HG03457 (cell line): Measurements from ENCODE around the gene KCNE1.

Experiments used
- ATAC-seq: cut with Tn5 transposase; IDR thresholded peaks from one replicate; pipeline ENCODE4 v1.9.1; 2021; ENCODE audit warnings: moderate number of reproducible peaks; ENCODE audit not compliant: unreplicated experiment

The KCNE1 gene

DNA sequence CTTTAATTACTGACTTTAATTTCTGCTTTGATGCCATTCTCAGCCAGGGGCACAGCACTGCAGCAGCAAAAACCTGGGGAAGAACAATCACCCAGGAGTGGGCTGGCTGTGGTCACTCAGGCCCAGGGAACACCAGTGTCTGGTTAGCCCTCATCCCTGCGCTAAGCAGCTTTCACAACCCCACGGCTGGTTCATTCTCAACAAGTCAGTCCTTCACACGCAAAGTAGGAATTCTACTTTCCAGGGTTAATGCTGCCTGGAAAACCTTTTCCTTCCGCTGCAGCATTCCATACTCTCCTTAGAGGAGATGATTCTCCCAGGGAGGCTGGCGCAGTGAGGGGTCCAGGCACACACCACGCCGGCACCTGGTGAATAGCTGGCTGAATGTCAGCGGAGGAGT is 24.3 kb upstream of the KCNE1 start:
- ATAC-seq, result no peak

DNA sequence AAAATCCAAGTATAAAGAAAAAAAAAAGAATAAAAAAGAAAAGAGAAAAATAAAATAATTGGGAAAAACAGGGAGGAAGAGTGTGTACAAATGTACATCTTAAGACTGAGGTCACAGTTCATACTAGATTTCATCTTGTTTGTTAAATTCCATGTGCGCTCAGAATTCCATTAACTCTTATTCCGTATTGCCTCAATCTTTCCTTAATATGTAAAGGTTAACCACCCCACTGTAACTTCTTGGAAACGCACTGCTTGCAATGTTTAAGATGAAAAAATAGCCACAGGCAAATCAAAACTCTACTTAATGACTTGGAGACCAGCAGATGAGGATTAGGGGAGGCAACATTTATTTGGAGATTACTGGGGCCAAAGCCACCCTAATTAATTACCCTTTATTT is 23.9 kb upstream of the KCNE1 start:
- no peak for ATAC-seq

DNA sequence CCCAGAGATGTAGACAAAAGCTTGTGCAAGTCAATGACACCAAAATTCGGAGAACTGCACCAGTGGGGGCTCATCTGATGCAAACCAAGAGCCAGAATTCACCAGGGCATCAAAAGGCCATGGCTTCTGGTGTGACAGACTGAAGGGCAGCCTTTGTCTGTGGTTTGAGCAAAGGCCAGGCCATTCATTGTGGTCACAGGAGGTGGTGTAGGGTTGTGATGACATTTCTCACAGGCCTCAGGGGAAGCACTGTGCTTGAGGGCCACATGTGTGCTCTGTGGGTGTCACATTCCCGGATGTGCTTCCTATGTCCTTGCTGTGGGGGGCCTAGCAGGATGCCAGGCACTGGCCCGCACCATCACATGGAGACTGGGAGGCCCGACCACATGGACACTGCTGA is 22.5 kb upstream of the KCNE1 start:
- ATAC-seq, result no peak

DNA sequence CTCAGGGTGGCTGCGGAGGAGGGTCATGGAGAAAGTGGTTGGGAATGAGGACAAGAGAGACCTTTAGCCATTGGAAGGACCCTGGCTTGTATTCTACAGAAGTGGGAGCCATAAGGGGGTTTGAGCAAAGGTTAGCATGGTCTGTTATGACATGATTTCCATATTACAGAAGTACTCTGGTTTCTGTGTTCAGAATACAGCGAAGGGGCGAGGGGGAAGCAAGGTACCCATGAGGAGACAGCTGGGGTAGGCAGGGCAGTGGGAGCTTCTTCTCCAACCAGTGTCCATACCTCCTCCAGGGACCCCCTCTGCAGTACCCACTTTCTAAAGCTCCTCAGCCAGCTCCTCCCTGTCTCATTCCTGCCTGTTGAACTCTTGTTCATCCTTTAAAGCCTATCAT is 21.9 kb upstream of the KCNE1 start:
- no peak for ATAC-seq

DNA sequence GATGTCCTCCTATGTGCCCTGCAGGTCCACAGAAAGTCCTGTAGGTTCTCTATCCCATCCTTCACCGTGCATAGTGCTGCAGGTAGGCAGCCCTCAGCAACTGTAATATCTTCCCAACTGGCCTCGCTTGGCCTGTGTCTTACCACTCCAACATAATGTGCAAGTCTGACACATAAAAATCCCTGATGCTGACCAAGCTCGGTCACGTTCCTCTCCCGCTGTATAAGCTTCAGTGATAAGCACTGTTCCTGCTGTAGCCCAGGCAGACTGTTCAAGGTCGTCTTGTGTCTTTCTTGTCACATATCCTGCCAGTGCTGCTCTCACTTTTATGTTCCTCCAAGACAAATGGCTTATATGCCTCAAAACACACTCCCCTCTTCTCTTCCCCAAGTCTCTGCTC is 19.4 kb upstream of the KCNE1 start:
- no peak for ATAC-seq

DNA sequence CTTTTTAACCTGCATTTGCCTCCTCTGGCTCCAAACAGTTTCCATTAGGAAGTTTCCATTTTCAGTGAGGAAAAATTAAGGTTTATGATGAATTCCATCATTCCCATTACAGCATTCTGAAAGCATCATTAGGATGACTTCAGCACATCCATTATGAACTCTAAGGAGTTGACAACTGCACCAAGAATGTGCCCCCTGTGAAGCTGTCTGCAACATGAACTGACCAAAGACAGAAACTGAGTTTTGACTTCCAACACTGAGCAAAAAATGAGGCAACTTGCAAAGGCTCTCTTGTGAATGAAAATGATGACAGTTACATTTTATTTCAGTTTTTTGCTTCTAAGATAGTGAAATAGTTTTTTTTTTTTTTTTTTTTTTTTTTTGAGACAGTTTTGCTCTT is 18.3 kb upstream of the KCNE1 start:
- ATAC-seq, result no peak

DNA sequence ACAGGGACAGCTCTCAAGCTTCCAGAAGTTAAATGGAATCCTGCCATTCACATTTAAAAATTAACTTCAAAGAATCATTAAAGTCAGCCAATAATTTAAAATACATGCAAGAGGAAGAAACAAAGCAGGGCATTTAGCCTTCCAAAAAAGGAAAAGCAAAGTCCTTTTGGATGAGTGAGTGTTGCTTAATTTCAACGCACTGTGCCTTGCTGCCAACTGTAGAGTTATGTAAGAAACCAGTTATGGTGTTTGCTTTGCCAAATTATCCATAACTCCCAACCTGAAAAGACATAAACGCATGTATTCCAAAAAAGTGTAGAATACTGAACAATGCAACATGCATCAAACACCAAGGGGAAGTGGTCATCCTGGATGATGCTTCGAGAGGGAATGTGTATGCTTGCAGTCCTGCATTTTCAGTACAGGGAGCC is 16.1 kb upstream of the KCNE1 start:
- ATAC-seq, result no peak

DNA sequence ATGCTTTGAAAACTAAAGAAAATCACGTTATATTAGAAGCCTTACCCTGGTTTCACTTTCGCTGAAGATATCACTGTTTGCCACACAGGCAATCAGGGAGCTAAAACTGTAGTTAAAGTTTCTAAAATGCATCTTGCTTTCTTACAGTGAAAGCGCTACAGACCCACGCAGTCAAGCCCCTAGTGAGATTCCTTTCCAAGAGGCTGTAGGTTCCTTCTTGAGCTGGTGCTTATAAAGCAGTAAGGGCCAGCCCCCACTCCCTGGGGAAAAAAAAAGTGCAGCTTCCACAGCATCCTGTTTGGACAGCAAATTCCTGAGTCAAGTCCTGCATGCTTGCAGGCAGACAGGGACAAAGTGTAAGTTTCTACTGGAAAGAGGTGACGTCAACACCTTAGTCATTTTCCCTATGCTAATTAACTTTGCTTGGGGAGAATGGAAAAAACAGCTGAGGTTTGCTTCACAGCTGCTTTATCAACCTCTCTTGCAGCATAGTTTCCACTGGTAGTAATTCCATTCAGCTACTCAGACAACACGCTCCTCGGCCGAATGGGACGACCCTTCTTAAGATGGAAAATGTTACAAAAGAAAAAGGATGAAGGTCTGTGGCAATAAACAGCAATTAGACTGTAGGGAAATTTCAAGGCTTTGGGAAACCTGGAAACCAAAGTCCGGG is 14.7 kb upstream of the KCNE1 start:
- no peak for ATAC-seq

DNA sequence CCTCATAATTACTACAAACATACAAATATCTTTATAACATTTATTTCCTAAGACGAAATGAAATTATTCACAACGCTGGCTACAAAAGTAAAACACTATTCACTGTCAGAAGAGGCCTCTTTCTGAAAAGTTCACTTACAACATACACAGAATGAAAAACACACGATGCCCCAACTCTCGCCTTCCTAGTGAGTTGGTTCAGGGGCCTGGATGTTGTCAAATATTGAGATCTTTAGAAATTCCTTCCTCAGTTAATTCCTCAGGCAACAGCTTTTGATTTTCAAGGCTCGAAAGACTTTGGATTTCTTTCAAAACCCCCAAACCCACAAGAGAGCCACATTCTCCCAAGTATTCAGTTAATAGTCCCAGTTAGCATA is 14.2 kb upstream of the KCNE1 start:
- no peak for ATAC-seq

DNA sequence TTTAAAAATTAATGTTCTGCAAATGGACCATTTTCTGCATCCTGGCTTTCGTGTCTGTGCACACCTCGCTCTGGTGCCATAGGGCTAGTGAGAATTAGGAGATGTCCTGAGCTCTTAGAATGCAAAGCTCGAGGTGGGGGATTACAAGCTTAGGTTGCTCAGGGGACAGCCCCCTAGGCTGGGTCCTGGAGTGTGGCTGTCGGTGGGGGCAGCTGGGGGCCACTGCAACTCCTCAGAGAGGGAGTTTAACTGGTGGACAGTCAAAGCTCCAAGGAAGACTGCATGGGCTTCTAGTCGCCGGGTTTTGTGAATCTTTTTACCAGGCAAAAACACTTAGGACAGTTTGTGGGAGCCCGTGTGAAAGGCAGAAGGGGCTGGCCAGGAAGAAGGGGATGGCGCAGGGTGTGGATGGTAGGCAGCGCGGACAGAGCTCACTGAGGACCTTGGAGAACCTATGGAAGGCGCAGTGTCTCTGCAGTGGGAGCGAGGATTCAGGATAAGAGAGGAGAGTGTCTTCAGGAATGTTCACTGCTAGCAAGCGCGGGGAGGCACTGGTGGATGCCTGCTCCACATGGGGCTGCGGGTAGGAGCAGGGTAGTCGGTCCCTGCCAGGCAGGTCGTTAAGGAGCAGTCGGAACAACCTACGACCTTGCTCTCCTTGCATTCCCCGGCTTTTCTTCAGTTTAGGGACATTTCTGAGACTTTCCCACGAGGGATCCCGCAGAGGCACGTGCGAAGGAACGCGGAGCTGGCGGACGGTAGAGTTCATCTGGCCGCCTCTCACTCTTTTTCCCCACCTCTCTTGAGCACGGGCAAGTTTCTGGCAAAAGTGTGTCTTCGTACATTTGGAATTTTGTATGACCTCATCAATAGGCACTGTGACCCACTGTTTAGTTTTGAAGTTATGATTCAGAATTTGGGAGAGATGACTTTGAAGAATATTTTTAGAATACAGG is 12.9 kb upstream of the KCNE1 start:
- ATAC-seq, result no peak

DNA sequence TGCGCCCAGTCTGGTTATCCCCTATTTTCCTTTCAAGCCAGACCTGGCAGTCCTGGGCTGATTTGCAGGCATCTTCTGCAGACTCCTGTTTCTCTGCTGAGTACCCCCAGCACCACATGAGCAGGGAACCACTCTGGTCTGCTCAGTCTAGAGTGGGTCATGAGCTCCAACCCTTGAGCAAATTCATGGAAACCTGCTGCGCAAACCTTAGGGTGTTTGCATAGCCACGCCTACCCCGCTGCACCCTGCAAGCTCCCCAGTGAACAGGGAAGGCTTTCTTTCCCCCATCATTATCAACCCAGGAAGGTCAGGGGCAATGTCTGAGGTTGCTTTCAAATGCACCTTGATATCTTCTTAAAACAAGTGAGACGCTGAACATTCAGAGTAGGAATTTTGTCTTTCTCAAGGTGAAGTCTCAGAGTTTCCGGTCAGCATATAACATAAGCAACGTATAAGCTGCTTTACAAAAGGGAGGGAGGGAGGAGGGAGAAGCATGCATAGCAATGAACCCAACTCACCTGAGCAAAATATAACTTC is 11.1 kb upstream of the KCNE1 start:
- ATAC-seq, result no peak

DNA sequence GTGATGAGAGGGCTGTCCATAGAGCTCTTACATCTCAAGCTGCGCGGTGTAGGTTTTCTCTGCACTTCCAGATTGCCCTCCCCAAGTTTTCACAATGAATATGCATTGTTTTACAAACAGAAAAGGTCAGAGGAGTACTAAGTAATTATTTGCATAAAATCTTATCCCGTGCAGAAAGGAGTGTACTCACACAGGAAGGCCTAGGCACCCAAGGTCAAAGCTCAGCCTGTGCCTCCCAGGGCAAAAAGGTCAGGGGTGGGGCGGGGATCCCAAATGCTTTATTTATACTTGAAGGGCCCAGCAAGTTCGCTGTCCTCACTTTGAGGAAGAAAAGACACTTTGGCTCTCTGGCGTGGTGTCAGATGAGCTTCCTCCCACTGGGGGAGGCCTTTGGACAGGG is 10.3 kb upstream of the KCNE1 start:
- no peak for ATAC-seq

DNA sequence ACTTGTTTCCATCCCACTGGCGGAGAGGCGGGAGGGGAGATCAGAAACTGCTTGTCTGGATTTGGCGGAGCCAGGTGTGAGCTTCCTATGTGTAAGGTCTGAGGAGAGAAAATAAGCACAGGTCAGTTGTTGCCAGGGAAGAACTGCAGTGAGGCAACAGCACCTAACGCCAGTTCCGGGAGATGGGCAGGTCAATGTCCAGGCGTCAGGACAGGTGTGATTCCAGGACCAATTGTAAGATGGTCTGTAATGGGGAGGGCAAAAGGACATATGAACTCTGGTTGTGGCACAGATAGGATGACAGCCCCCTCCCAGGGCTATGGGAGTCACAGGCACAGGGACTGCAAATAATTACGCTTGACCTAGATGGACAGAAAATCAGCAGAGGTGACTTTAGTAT is 9.6 kb upstream of the KCNE1 start:
- ATAC-seq, result no peak

DNA sequence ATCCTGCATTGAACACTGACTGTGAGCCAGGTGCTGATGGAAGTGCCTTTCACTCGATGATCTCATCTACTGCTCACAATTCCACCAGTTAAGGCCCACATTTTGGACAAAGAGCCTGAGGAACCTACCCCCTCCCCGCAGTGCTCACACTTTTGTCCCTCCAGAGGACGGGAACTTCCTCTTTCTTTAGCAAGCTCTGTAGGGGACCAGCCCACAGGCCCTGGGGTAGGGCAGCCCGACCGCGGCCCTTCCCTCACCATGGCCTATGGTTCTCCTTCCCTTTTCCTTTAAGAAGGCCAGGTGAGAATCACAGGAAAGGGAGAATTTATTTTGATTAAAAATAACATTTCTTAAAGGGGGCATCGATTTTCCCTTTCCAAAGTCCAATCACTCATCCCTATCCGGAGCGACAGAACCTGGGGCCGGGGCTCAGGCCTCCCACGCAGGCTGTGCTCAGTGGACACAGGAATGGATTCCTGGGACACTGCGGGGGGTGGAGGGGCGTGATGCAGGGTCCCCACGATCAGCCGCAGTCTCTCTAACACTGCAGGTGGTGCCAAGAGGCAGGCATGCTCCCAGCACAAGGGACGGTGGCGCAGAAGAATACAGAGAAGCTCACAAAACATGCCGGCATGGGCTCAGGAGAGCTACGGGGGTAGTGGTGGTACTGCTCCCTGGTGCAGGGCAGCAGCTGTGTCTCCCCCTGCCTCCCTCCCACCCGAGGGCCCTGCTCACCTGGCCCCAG is 8.9 kb upstream of the KCNE1 start:
- ATAC-seq, result no peak

DNA sequence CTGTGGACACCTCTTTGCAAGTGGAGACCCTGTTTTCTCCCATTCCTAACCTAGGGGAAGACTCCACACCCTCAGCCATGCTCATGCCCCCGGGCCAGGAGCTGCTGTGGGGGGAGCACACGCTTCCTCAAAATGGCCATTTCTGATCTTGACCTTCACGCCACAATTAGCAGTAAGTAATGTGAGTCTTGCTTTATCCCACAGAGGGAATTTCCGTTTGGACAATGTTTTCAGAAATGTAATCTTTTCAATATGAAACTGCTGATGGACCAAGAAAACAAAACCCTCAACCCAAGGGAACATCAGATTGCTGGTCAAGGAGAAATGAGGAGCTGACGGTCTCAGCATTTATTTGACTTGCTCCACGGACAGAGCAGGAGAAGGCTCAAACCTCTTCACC is 8.3 kb upstream of the KCNE1 start:
- no peak for ATAC-seq

DNA sequence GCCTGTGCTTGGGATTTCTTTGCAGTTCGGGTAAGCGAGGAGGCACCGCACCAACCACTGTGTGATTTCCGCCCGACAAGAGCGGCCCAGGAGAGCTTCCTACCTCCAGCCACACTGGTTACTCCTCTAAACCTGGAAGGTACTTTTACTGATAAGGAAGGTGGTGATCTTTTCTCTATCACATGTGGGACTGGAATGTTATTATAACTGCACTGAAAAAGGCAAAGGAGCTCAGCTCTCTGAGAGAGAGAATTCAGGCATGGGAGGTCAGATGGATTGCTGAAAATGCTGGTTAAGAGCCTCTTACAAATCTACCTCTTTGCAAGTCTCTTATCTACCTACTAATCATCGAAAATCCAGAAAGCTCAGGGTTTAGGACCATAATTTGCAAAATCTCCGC is 7.7 kb upstream of the KCNE1 start:
- ATAC-seq, result no peak

DNA sequence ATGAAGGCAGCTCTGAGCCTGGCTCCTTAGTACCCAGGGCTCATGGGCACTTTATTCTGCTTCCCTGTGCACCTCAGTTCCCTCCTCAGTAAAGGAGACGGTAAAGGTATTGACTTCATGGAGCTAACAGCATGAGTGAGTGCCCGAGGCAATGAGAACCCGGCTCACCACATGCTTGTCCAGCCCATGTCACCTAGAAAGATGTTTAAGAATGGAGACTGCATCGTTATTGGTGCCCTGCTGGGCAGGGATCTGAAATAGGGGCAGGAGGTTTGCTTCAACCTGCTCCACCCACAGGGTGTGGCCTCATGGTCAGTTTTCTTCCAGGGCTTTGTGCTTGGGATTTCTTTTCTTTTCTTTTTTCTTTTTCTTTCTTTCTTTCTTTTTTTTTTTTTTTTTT is 7.0 kb upstream of the KCNE1 start:
- ATAC-seq, result no peak

DNA sequence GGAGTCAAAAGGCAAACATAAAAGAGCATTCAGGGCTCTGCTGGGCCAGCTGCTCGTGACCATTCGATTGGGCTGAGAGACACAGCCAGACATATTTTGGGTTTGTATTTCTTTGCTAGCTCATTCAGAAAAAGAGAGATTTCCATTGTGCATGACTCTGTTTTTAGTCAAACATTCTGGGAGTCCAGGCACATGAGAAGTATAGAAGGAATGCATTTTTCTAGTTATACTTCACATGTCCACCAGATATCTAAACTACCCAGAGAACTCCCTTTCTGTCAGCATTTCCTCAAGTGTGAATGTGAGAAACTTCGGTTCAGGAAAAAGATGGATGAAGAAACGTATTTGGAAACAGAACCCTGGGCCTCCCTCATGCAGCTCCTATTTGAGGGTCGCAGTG is 6.3 kb upstream of the KCNE1 start:
- no peak for ATAC-seq

DNA sequence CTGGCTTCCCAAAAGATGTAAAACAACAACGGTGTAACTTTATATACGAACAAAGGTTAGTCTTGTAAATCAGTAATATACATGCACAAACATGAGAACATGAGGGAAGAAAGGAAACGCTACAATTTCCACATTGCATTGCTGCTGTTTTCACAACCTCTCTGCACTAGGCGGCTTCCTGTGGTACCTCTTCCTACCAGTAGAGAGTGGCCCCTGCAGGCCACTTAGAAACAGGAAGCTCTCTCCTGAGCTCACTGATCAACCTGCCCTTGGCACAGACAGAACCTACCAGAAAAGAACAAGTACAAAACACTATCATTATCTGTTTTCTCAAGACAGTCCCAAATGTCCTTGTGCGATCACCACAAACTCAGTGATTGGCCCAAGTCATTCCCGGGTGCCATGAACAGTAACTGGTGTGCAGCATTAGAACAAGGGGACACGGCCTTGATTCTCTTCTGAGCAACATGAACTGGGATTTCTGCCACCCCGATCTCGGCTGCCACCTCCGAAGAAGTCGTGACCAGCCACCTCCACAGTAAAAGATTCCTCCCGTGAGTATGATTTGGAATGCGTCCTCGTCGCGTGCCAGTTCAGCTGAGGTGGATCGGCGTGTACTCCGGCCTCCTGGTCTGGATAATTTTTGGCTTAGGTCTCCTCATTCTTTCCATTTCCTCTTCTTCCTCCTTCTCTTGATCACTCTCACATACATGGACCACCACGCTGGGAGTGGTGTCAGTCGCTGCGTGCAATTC is 5.7 kb upstream of the KCNE1 start:
- no peak for ATAC-seq

DNA sequence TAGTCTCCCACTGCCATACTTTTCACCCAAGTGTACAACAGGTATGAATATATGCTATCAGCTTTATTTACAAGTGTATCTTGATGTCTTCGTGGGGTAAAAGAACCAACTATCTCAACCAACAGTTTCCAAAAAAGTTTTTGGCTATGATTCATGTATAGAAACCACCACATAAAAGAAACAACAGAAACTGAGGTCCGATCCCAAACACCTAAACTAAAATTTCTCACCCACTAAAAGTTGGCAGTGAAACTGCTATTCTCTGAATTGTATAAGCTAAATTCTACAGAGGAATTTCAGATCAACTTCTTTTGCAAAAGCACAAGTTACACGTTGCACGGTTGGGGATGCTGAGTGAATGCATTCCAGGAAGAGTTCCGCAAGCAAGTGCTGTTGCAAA is 5.0 kb upstream of the KCNE1 start:
- no peak for ATAC-seq

DNA sequence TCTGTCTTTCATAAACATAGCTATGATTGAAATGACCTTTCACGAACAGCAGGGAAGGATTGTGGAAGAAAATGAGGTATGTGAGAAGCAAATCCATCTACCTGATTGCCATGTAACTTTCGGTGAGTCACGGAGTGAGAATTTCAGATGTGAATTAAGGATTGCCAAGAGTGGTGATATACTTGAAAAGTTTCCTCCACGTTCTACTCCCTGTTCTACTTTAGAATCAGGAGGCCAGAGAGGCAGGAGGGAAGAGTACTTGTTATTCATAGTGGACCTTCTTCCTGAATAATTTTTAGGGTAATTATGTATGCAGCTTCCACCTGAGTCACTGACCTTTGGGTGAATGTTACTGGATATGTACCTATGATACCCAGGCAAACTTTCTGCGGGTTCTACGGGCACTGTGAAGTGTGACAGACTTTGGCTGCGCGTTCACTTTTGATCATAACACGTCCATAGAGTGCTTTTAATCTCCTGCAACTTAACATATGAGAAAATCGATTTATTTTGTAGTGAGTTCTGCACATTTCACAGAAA is 2.6 kb upstream of the KCNE1 start:
- no peak for ATAC-seq
